K562 (cell line): ENCODE data around the gene WRAP53. TPM values are rescaled to one million over a fixed set of nuclear protein-coding genes. Genes with fewer than 3 reads are reported as not detected.

Experiments used
- ARID3A ChIP-seq: IDR thresholded peaks from 2 replicates; pipeline ENCODE4 v1.6.1; 2012; ENCODE audit warnings: low read depth, low read length, improper control_type of control experiment, borderline replicate concordance
- BMI1 ChIP-seq: fragments of 150-350 bp; IDR thresholded peaks from 2 replicates; pipeline ENCODE4 v1.6.1; 2014; ENCODE audit warnings: low read length
- CHD2 ChIP-seq: IDR thresholded peaks from 2 replicates; pipeline ENCODE4 v1.6.1; 2011; ENCODE audit warnings: low read depth, low read length
- CREB1 ChIP-seq, 2 experiments: sonication (generic) in 1 of 2; formaldehyde crosslinking in 1 of 2; IDR thresholded peaks; 2 replicates each; pipeline versions ENCODE4 v1.6.1 to v1.8.0; 2012 to 2022; ENCODE audit warnings: inconsistent platforms in 1 of 2, mild to moderate bottlenecking in 1 of 2, missing genetic modification reagents in 1 of 2, moderate library complexity in 1 of 2
- DEAF1 ChIP-seq: fragments of 450-650 bp; formaldehyde crosslinking; IDR thresholded peaks from 2 replicates; pipeline ENCODE4 v1.4.0; 2020; ENCODE audit warnings: mild to moderate bottlenecking, moderate library complexity
- E2F5 ChIP-seq: sonication (generic); formaldehyde crosslinking; IDR thresholded peaks from 2 replicates; pipeline ENCODE4 v1.8.0; 2022; ENCODE audit warnings: mild to moderate bottlenecking, missing genetic modification reagents
- EP400 ChIP-seq: fragments of 450-650 bp; IDR thresholded peaks from 2 replicates; pipeline ENCODE4 v1.6.1; 2017; ENCODE audit warnings: antibody characterized with exemption, mild to moderate bottlenecking, moderate library complexity
- HDAC3 ChIP-seq: fragments of 450-650 bp; IDR thresholded peaks from 2 replicates; pipeline ENCODE4 v1.6.1; 2018; ENCODE audit warnings: borderline replicate concordance, mild to moderate bottlenecking, moderate library complexity; ENCODE audit not compliant: partially characterized antibody
- ILF3 ChIP-seq: fragments of 450-650 bp; IDR thresholded peaks from 2 replicates; pipeline ENCODE4 v1.6.1; 2018; ENCODE audit warnings: antibody characterized with exemption, mild to moderate bottlenecking, moderate library complexity, borderline replicate concordance
- MECOM ChIP-seq: fragments of 250-450 bp; sonication (Bioruptor Pico); IDR thresholded peaks from 2 replicates; pipeline ENCODE4 v1.8.0; 2022; ENCODE audit warnings: inconsistent platforms
- MYBL2 ChIP-seq, 2 experiments: fragments of 450-650 bp in 1 of 2; sonication (generic) in 1 of 2; formaldehyde crosslinking in 1 of 2; IDR thresholded peaks; 2 replicates each; pipeline versions ENCODE4 v1.6.1 to v1.8.1; 2017 to 2022; ENCODE audit warnings: borderline replicate concordance in 1 of 2, inconsistent platforms in 1 of 2, low read depth in 1 of 2, mild to moderate bottlenecking in 1 of 2, missing genetic modification reagents in 1 of 2, moderate library complexity in 1 of 2
- NCOA6 ChIP-seq: fragments of 450-650 bp; IDR thresholded peaks from 2 replicates; pipeline ENCODE4 v1.6.1; 2017; ENCODE audit warnings: mild to moderate bottlenecking
- NFIC ChIP-seq: fragments of 450-650 bp; IDR thresholded peaks from 2 replicates; pipeline ENCODE4 v1.6.1; 2017; ENCODE audit warnings: mild to moderate bottlenecking, inconsistent platforms
- PTTG1 ChIP-seq: fragments of 450-650 bp; IDR thresholded peaks from 2 replicates; pipeline ENCODE4 v1.6.1; 2016; ENCODE audit warnings: low read depth, mild to moderate bottlenecking, missing genetic modification characterization, missing compliant biosample characterization
- SMAD1 ChIP-seq: fragments of 150-350 bp; IDR thresholded peaks from 2 replicates; pipeline ENCODE4 v1.6.1; 2014; ENCODE audit warnings: low read length, low read depth; ENCODE audit not compliant: partially characterized antibody
- TEAD1 ChIP-seq, 2 experiments: fragments of 450-650 bp in 1 of 2; sonication (generic) in 1 of 2; formaldehyde crosslinking; IDR thresholded peaks; 2 replicates each; pipeline versions ENCODE4 v1.4.0 to v1.8.0; 2020 to 2022; ENCODE audit warnings: mild to moderate bottlenecking in 2 of 2, missing genetic modification reagents in 1 of 2
- TEAD2 ChIP-seq: fragments of 450-650 bp; IDR thresholded peaks from 2 replicates; pipeline ENCODE4 v1.6.1; 2016; ENCODE audit warnings: missing genetic modification characterization, control low read depth, missing compliant biosample characterization
- ZFP1 ChIP-seq: fragments of 450-650 bp; formaldehyde crosslinking; IDR thresholded peaks from 2 replicates; pipeline ENCODE4 v1.4.0; 2020; ENCODE audit warnings: mild to moderate bottlenecking, mixed read lengths
- ZNF217 ChIP-seq: sonication (generic); formaldehyde crosslinking; IDR thresholded peaks from 2 replicates; pipeline ENCODE4 v1.8.0; 2022; ENCODE audit warnings: mild to moderate bottlenecking, missing genetic modification reagents
- ZNF408 ChIP-seq: fragments of 250-450 bp; sonication (Bioruptor Pico); IDR thresholded peaks from 2 replicates; pipeline ENCODE4 v1.4.0; 2020; ENCODE audit warnings: low read depth, mild to moderate bottlenecking, moderate library complexity
- ZNF584 ChIP-seq: fragments of 200-800 bp; sonication (Bioruptor generic); IDR thresholded peaks from 2 replicates; pipeline ENCODE4 v1.6.1; 2016; ENCODE audit warnings: low read depth, mild to moderate bottlenecking, missing genetic modification characterization, missing compliant biosample characterization
- ZNF586 ChIP-seq: fragments of 450-650 bp; formaldehyde crosslinking; conservative IDR thresholded peaks from 2 replicates; pipeline ENCODE4 v1.4.0; 2020; ENCODE audit warnings: mild to moderate bottlenecking, moderate library complexity
- ZNF699 ChIP-seq: fragments of 250-450 bp; sonication (Bioruptor Pico); IDR thresholded peaks from 2 replicates; pipeline ENCODE4 v1.8.0; 2021; ENCODE audit warnings: mild to moderate bottlenecking, moderate library complexity; ENCODE audit not compliant: insufficient replicate concordance
- ZNF76 ChIP-seq: fragments of 250-450 bp; sonication (Bioruptor Pico); IDR thresholded peaks from 2 replicates; pipeline ENCODE4 v1.4.0; 2020; ENCODE audit warnings: mild to moderate bottlenecking, moderate library complexity, borderline replicate concordance
- polyA plus RNA-seq, 8 experiments: library from polyadenylated mRNA; depleted of rRNA in 4 of 8; stranded (reverse) in 5 of 8; unstranded in 3 of 8; fragments of >200 nt; fragmentation: Nextera tagmentation in 2 of 8; fragmentation: Illumina TruSeq in 1 of 8; extraction: Ambion mirVana in 2 of 8; extraction: Trizol in 1 of 8; gene quantifications; 2 replicates each; pipeline versions ENCODE4 v1.2.1 to v1.2.3, GENCODE V29; 2011 to 2014; ENCODE audit warnings: inconsistent platforms in 1 of 8, missing spikeins in 1 of 8
- total RNA-seq, 7 experiments: library from RNA; depleted of rRNA in 6 of 7; stranded (reverse); fragments of >200 nt in 6 of 7; fragmentation: Illumina TruSeq in 2 of 7; extraction: Trizol in 2 of 7; gene quantifications; 2 replicates each; pipeline versions ENCODE4 v1.2.1 to v1.2.3, GENCODE V29; 2011 to 2021; ENCODE audit warnings: low replicate concordance in 1 of 7

The WRAP53 gene
- total and polyA plus RNA-seq, 9 of the 15 experiments (the other 6 are each of a cell fraction or from before 2014, with no cell fraction given), result 0.72 to 18.2 (median 13.4) TPM

GRCh38 chr17:7687908-7688807, at the start of gene WRAP53 (continued):
- TF ChIP-seq ZNF217 (no peak), MYBL2 (IDR thresholded peaks at IDR 0.05; ENCODE audit: low read depth) (no peak), MYBL2 (CRISPR knock-in tag; IDR thresholded peaks at IDR 0.05; ENCODE audit: borderline replicate concordance) (no peak), SMAD1 (no peak), E2F5 (CRISPR knock-in tag) (no peak), CREB1 (IDR thresholded peaks at IDR 0.05) (no peak), CREB1 (CRISPR knock-in tag; IDR thresholded peaks at IDR 0.05) (peak; percentile 42; the same call in 1 of the 2 replicates), TEAD2 (tag) (no peak), NFIC (no peak), DEAF1 (CRISPR knock-in tag) (peak; percentile 60), PTTG1 (tag) (no peak), ZNF584 (CRISPR knock-in tag) (no peak), MECOM (no peak), ZFP1 (CRISPR knock-in tag) (no peak), CHD2 (peak; percentile 86), ILF3 (no peak), NCOA6 (no peak), HDAC3 (no peak), BMI1 (no peak), EP400 (no peak), ZNF408 (CRISPR knock-in tag) (no peak), ZNF699 (CRISPR knock-in tag) (no peak), ZNF76 (CRISPR knock-in tag) (no peak), TEAD1 (CRISPR knock-in tag; IDR thresholded peaks at IDR 0.05) (0 out of 4 replicates have a peak, but pooled peaks have one; percentile 17 to 18), ZNF586 (CRISPR knock-in tag) (no peak), ARID3A (no peak)
